CD4-positive, alpha-beta T cell (primary cell): ENCODE data around the gene TLE1. TPM values are rescaled to one million over a fixed set of nuclear protein-coding genes. Genes with fewer than 3 reads are reported as not detected.

Experiments
- ATAC-seq: fragments of 200-7000 bp; cut with Tn5 transposase; one replicate; pipeline ENCODE4 v1.10.0; 2022; ENCODE audit warnings: mild to moderate bottlenecking; ENCODE audit not compliant: poor library complexity
- CTCF ChIA-PET: fragments of 350-600 bp; sonication (Branson Sonifier 250); formaldehyde crosslinking; loops from one replicate; lab custom pipeline; 2021; ENCODE audit warnings: antibody characterized with exemption, inconsistent platforms; lab: Charles Lee
- POLR2A ChIA-PET: fragments of 350-600 bp; sonication (Branson Sonifier 250); formaldehyde crosslinking; loops from one replicate; lab custom pipeline; 2021; ENCODE audit warnings: antibody characterized with exemption, inconsistent platforms; lab: Charles Lee
- DNase-seq, 14 experiments: peaks; one replicate each; pipeline ENCODE4 v3.0.0-alpha.2; 2013 to 2020; ENCODE audit warnings: mixed read lengths in 2 of 14
- H3K27ac ChIP-seq, 2 donors: one replicate each; pipeline versions ENCODE4 v1.5.1 to v1.7.0; 2013; ENCODE audit warnings: low read length in 2 of 2, low read depth in 1 of 2, mild to moderate bottlenecking in 1 of 2
- H3K27me3 ChIP-seq, 2 experiments: 1 replicate in 1 of 2; 2 replicates in 1 of 2; pipeline versions ENCODE4 v1.6.1 to v1.7.0; 2013; ENCODE audit warnings: low read length in 2 of 2, control low read depth in 1 of 2, mild to moderate bottlenecking in 1 of 2, moderate library complexity in 1 of 2; ENCODE audit not compliant: insufficient read depth in 2 of 2, control insufficient read depth in 1 of 2
- H3K36me3 ChIP-seq: one replicate; pipeline ENCODE4 v1.6.1; 2013; ENCODE audit warnings: low read length, control low read depth; ENCODE audit not compliant: insufficient read depth
- H3K4me1 ChIP-seq: one replicate; pipeline ENCODE4 v1.6.1; 2013; ENCODE audit warnings: low read length, control low read depth; ENCODE audit not compliant: insufficient read depth
- H3K4me3 ChIP-seq: one replicate; pipeline ENCODE4 v1.5.1; 2013; ENCODE audit warnings: mild to moderate bottlenecking, low read length, moderate library complexity
- H3K9me3 ChIP-seq, 2 experiments: 1 replicate in 1 of 2; 2 replicates in 1 of 2; pipeline versions ENCODE4 v1.6.1 to v1.7.0; 2013; ENCODE audit warnings: low read length in 2 of 2, mild to moderate bottlenecking in 2 of 2, control low read depth in 1 of 2, moderate library complexity in 1 of 2; ENCODE audit not compliant: control insufficient read depth in 1 of 2, insufficient read depth in 1 of 2
- H3K27ac Mint-ChIP-seq: one replicate; pipeline ENCODE4 v1.8.0; 2020; ENCODE audit warnings: mixed read lengths
- H3K27me3 Mint-ChIP-seq: one replicate; pipeline ENCODE4 v1.8.0; 2021; ENCODE audit warnings: mixed read lengths
- H3K36me3 Mint-ChIP-seq: one replicate; pipeline ENCODE4 v1.8.0; 2021; ENCODE audit warnings: low read depth, mixed read lengths
- H3K4me1 Mint-ChIP-seq: one replicate; pipeline ENCODE4 v1.8.0; 2021; ENCODE audit warnings: low read depth, mixed read lengths
- H3K4me3 Mint-ChIP-seq: one replicate; pipeline ENCODE4 v1.8.0; 2020; ENCODE audit warnings: mild to moderate bottlenecking, mixed read lengths
- H3K9me3 Mint-ChIP-seq: one replicate; pipeline ENCODE4 v1.8.0; 2020; ENCODE audit warnings: mixed read lengths
- CTCF ChIP-seq: fragments of 200-600 bp; IDR thresholded peaks from one replicate; pipeline ENCODE4 v1.8.0; 2022; ENCODE audit warnings: antibody characterized with exemption, mild to moderate bottlenecking
- intact Hi-C, 2 experiments: fragments of 100-400 bp; cut with DNase I in 1 of 2; cut with micrococcal nuclease in 1 of 2; formaldehyde crosslinking; loops; one replicate each; pipeline versions ENCODE4 v1.15.1 to v1.9.0; 2023 to 2025; cut with DNase I, micrococcal nuclease
- total RNA-seq, 174 experiments: library from RNA in 2 of 174; stranded (reverse) in 2 of 174; gene quantifications; one replicate each; pipeline ENCODE4 v1.2.3 and lab custom pipeline; 2021 to 2026

The TLE1 gene
- total RNA-seq, 2 experiments from 2014 or later: 3.4 to 3.5 TPM

- ChIA-PET CTCF (no interaction called here), POLR2A (no interaction called here)
- Mint-ChIP-seq H3K27ac (no peak overlapping the region), H3K27me3 (no peaks in the 10 kb centered on the region), H3K36me3 (no peaks in the 10 kb centered on the region), H3K9me3 (no peaks in the 10 kb centered on the region), H3K4me3 (no peak overlapping the region), H3K4me1 (no peaks in the 10 kb centered on the region)
- Histone ChIP-seq H3K4me3 (no peak overlapping the region), H3K27me3 (no peaks in the 10 kb centered on the region), H3K36me3 (no peaks in the 10 kb centered on the region), H3K27ac (no peak overlapping the region), H3K4me1 (no peaks in the 10 kb centered on the region), H3K9me3 (peaks cover 0 to 17% of the 10 kb centered on the region in 2 experiments)
- no peak for TF ChIP-seq CTCF
- ATAC-seq: no peak
- DNase-seq: no peak
- intact Hi-C loops: no loop called here
Measured at GRCh38 chr9:81605170-81605670, 84.1 kb downstream of the TLE1 start.

GRCh38 chr9:81604306-81605169, 84.8 kb downstream of the TLE1 start:
- no peak for ATAC-seq
- CTCF ChIA-PET: no interaction called here
- intact Hi-C loops: no loop called here
- H3K4me3 Mint-ChIP-seq: no peak overlapping the region
- H3K9me3 Mint-ChIP-seq: no peaks in the 10 kb centered on the region
- no peaks in the 10 kb centered on the region for H3K36me3 Mint-ChIP-seq
- TF ChIP-seq CTCF: no peak
- DNase-seq: no peak
- Histone ChIP-seq H3K9me3 (peaks cover 0 to 17% of the 10 kb centered on the region in 2 experiments), H3K4me3 (no peak overlapping the region), H3K36me3 (no peaks in the 10 kb centered on the region), H3K27ac (no peak overlapping the region), H3K27me3 (no peaks in the 10 kb centered on the region), H3K4me1 (no peaks in the 10 kb centered on the region)
- H3K4me1 Mint-ChIP-seq: no peaks in the 10 kb centered on the region
- no peak overlapping the region for H3K27ac Mint-ChIP-seq
- no peaks in the 10 kb centered on the region for H3K27me3 Mint-ChIP-seq
- POLR2A ChIA-PET: no interaction called here

GRCh38 chr9:81602887-81603680, 86.3 kb downstream of the TLE1 start:
- DNase-seq (no peak), ATAC-seq (no peak)
- peaks cover 0 to 8% of the 10 kb centered on the region in 2 experiments for H3K9me3 ChIP-seq
- no peak overlapping the region for H3K27ac ChIP-seq
- POLR2A ChIA-PET: no interaction called here
- Mint-ChIP-seq H3K36me3 (no peaks in the 10 kb centered on the region), H3K4me3 (no peak overlapping the region), H3K4me1 (no peaks in the 10 kb centered on the region), H3K27ac (no peak overlapping the region), H3K27me3 (no peaks in the 10 kb centered on the region), H3K9me3 (no peaks in the 10 kb centered on the region)
- TF ChIP-seq CTCF: no peak
- CTCF ChIA-PET: no interaction called here
- no peak overlapping the region for H3K4me3 ChIP-seq
- no peaks in the 10 kb centered on the region for H3K36me3 ChIP-seq
- no peaks in the 10 kb centered on the region for H3K4me1 ChIP-seq
- H3K27me3 ChIP-seq: no peaks in the 10 kb centered on the region
- intact Hi-C loops: no loop called here
